ENCODE data around the gene NINJ2.
"Not testable (repeated sequence)": the region's sequence is repeated elsewhere in the genome, so short reads cannot be mapped to it uniquely, and the experiment has no call there.

The NINJ2 gene, protein sequence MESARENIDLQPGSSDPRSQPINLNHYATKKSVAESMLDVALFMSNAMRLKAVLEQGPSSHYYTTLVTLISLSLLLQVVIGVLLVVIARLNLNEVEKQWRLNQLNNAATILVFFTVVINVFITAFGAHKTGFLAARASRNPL

DNA sequence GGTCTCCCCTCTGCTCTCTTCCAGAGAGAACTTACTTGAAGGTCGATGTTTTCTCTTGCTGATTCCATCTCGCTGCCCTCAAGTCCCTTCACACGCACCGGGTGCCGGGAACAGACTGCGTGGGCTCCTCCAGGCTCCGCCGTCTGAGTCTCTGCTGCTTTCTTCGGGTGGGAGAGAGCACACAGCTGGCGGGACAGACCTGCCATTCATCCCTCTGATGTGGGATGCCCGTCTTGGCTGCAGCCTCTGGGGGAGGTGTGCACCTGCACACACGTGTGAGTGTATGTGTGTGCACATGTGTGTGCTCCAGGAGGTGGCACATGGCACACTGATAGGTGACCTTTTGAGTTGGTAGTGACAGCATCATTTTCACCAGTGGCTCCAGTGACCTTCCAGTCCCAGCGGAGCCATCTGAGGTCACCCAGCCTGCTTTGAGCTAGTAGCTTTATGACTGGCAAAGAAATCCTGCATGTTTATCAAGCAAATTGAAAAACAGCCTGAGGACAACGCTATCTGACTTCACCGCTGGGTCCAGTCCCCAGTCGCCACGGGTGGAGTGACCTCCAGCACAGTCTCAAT lies at the start of gene NINJ2:
NINJ2 (minus strand) TSS at position 153 of the 579 bp plus-strand sequence; CDS start at position 68, 85 bp downstream.
- no peak for DNase-seq

- no peak for DNase-seq
Measured at GRCh38 chr12:712172-712863, 49.1 kb upstream of the NINJ2 start.

DNA sequence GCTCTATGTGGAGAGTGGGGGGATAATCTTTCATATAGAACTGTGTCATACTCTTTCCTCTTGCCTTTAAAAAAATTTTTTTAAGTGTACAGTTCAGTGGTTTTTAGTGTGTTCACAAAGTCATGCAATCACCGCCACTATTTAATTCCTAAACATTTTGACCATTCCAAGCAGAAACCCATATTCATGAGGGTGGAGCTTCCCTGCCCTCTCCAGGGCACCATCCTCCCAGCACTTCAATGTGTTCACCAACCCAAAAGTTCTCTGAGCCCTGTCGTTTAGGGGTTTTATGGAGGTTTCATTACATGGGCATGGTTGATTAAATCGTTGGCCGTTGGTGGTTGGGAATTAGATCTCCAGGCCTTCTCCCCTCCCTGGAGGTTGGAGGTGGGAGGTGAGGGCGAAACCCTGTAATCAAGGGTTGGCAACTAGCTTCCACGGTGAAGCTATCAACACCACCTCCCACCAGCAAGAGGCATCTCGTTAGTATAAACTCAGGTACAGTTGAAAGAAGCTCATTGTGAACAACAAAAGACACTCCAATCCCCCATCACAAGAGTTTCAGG lies 46.3 kb upstream of the NINJ2 start:
- DNase-seq = no peak

DNA sequence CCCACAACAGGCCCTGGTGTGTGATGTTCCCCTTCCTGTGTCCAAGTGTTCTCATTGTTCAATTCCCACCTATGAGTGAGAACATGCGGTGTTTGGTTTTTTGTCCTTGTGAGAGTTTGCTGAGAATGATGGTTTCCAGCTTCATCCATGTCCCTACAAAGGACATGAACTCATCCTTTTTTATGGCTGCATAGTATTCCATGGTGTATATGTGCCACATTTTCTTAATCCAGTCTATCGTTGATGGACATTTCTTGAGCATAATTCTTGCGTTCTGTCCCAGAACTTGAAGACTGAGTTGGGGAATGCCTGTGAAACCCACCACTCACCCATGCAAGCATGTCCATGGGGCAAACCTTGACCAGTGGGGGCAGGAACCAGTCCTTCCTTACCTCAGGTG lies 44.8 kb upstream of the NINJ2 start:
- DNase-seq = not testable (repeated sequence)

DNA sequence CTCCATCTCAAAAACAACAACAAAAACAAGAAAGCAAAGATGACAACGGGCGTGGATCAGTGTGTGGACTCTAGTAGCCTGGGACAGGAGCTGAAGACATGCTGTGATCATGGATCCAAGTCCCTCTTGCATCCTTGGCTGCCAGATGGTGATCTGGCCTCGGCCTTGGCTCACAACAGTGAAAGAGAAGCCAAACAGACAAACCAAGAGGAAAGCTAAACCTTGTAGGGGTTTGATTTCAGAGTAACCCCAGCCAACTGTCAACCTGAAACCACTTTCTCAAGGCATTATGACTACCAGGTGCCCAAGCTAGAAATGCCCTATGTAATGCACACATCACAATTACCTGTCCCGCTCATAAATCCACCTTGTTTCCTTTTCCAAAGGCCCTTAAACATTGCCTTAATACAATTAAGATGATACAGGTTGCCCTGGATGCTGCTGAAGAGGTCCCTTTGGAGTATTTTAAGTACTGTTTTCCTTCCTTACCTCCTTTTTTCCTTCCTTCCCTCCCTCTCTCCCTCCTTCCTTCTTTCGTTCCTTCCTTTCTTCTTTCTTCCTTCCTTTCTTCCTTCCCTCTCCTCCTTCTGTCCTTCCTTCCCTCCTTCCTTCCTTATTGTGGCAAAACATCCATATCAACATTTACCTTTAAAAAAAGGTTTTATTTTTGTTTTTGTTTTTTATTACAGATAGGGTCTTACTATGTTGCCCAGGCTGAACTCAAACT lies 41.4 kb upstream of the NINJ2 start:
- no peak for DNase-seq

- DNase-seq = no peak
Measured at GRCh38 chr12:701896-702539, 38.8 kb upstream of the NINJ2 start.

DNA sequence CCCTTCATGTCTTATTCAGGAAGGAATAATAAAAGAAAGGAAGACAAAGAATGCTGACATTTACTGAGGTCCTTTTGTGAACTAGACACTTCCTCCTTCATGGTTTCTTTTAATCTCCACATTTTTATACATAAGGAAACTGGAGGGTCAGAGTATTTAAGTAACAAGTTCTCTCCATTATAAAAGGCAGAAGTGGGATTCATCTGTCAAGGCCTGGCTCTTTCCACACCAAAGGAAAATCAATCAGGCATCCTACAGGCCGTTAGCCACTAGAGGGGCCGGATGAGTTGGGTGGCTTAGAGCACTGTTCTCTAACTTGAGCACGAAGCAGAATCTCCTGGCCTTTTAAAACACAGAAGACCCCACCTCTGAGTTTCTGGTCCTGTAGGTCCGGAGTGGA lies 36.8 kb upstream of the NINJ2 start:
- DNase-seq = no peak

- DNase-seq = not testable (repeated sequence)
Measured at GRCh38 chr12:698222-698621, 35.0 kb upstream of the NINJ2 start.

DNA sequence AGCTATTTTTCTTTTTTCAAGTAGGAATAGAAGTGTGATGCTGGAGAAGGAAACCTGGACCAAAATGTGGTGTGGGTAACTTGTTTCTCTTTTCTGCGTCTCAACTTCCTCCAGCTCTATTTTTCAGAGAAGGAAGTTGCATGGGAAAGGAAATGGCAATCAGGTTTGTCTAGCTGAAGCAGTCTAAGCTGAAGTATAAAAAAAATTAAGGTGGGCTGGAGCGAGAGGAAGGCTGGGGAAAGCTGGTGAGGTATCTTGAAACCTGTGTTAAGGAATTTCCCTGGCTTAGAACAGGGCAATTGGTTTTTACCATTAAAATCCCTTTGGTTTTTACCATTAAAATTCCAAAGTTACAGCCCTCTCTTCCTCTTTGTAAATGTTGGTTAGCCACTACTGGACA lies 34.2 kb upstream of the NINJ2 start:
- no peak for DNase-seq

DNA sequence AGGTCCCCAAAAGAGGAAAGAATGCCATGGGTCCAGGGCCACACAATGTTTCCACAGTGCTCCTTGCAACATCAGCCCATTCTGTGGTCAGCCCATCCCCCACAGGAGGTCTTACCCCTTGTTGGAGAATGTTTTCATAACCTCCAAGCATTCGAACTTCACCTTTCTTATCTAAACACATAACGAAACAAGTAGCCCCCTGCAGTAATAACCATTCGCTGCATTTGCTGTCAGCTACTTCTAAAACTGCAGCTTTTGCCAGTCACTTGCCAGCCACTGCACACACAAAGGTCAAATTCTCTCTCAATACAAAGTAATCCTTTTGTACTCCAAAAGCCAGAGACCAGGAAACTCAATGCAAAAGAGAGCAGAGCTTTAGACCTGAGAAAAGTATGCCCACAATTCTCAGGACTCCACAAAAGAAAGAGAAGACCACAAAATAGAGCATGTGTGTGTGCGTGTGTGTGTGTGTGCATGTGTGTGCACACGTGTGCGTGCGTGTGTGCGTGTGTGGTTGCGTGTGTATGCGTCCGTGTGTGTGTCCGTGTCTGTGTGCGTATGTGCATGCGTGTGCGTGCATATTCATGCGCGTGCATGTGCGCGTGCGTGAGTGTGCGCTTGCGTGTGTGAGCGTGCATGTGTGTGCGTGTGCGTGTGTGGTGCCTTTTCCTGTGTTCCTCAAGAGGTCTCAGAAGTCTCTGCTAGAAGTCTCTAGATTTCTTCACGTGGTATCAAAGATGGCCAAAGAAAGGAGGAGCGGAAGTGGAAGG lies 31.7 kb upstream of the NINJ2 start:
- no peak for DNase-seq

GRCh38 chr12:693934-694533 lies 30.8 kb upstream of the NINJ2 start:
- DNase-seq = no peak

GRCh38 chr12:692274-692673 lies 29.0 kb upstream of the NINJ2 start:
- DNase-seq = no peak

- no peak for DNase-seq
Measured at GRCh38 chr12:690466-690865, 27.2 kb upstream of the NINJ2 start.

DNA sequence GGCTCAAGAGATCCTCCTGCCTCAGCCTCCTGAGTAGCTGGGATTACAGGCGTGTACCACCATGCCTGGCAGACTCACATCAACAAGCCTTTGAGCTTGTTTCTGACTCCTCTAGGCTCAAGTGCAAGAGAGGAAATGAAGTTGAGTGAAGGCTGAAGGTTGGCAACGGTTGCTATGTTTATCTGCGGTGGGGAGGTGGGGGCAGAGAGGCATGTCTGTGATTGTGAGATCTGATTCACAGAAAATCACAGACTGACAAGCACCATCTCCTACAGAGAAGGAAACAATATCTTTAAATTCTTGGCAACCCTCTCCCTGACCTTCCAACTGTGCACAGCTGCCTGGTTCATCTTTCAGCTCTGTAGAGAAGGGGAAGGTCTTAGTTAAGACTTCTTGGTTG lies 22.1 kb upstream of the NINJ2 start:
- DNase-seq = peak; percentile 75 to 78

- DNase-seq = no peak
Measured at GRCh38 chr12:684416-684815, 21.2 kb upstream of the NINJ2 start.

DNA sequence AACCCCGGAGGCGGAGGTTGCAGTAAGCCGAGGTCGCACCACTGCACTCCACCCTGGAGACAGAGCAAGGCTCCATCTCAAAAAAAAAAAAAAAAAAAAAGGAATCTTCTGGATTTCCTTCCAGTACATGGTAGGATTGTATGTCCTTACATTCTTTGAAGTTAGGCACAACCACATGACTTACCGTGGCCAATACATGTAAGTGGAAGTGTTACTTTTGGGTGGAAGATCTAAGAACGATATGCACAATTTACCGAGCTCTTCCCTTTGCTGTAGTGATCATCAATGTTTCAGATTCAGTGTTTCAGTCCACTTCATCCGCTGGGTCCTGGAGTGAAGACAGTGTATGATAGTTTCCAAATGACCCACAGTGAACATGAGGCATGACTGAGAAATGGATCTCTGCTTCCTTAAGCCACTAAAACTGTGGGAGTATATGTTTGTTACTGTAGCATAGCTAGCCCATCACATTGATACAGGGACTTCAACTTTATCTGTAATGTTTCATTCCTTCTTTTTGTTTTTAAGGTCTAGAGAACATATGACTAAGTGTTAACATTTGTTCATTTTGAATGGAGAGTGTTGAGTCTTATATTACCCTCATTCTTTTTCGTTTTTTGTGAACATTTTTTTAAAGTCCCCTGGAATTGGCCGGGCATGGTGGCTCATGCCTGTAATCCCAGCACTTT lies 18.5 kb upstream of the NINJ2 start:
- no peak for DNase-seq

DNA sequence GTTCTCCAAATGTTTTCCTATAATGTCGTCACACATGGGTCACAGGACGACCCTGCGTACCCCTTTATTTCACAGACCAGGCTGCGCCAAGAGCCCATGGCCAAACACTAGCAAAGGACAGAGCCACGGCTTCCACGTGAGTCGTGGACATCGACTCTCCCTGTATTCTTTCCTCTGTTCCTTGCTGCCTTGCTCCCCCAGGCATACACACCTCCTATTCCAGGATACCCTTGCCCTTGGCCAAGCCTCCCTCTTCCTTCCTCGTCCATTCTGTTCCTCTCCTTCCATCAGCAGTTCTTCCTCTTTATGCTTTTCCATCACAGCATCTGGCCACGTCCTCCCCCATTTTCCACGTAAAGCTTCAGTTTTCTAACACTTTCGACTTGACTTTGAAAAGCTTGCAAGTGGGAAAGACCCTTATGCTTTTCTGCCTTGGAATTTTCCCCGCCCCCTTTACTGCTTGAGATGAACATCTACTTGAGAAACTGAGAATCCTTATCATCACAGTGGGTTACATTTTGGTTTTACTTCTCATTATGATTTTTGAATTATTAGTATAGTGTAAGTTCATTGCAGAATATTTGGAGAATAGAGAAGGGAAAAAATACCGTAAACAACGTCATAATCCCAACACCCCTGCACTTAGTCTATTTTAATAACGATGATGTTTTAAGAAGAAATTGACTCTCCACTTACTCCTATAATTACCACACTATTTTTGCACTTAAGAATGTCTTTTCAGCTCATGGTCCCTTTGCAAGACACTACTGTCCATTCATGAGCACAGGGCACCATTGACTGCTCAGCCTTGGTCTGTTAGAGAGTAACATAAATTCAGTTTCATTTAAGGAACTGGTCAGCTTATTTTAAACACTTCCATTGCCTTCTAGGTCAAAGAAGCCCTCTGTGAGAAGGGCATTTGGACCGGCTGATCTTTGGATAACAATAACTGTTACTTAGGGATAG lies 15.8 kb upstream of the NINJ2 start:
- DNase-seq = no peak

GRCh38 chr12:675562-675961 lies 12.3 kb upstream of the NINJ2 start:
- DNase-seq = no peak

DNA sequence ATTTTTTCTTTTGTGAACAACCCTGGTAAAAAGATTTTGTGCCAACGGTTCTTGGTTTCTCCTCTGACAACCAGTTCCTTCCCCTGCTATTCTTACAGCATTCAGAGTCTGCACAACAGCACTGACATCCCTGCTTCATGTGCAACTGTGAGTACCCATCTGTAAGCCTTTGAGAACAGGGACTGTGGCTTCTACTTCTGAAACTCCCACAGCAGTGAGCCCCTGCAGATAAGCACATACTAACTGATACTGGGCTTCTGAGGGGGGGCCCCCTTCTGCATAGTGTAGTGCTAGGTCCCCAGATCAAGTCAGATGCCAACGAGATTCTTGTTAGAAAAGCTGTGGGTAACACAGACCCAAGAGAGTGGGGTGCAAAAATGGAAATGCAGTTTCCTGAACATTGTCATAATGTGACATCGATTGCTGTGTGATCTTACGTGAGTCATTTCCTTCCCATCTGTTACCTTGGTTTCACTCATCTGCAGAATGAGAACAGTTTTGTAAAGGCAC lies 11.1 kb upstream of the NINJ2 start:
- DNase-seq = peak; percentile 82 to 85

DNA sequence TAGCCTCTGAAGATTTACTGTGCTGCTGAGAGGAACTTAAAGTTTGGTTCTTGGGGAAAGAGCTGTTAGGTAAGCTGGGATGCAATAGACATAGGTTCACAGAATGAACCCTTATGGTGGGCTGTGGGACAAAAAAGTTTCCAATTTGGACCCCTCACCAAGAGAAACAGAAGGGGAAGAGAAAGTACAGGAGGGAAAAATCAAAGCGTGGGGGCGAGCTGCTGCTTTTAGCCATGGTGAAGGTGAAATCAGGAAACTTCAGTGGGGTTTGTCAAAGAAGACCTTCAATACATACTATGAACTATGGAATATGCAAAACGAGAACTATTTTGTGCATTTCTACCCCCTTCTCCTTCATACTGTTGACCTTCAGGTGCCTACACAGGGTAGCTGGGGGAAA lies 10.6 kb upstream of the NINJ2 start:
- no peak for DNase-seq

All from activated T-cell treated with anti-CD3 and anti-CD28 coated beads, Interleukin-2, amount 50 U/mL, for 48 hours (primary cell).